KOPT-K1 (cell line): ENCODE results near the gene SLC12A2.

ENCODE experiments used
- H3K27ac ChIP-seq: fragments of 200-600 bp; sonication (generic); 2 replicates; pipeline ENCODE4 v1.5.1; 2016; ENCODE audit warnings: antibody characterized with exemption, mild to moderate bottlenecking, low read depth, low read length; ENCODE audit not compliant: poor library complexity, severe bottlenecking
- H3K36me3 ChIP-seq: fragments of 200-600 bp; sonication (generic); 2 replicates; pipeline ENCODE4 v1.5.1; 2017; ENCODE audit warnings: antibody characterized with exemption, mild to moderate bottlenecking, low read length, moderate library complexity; ENCODE audit not compliant: insufficient read depth
- H3K9me3 ChIP-seq: fragments of 200-600 bp; sonication (generic); 2 replicates; pipeline ENCODE4 v1.5.1; 2017; ENCODE audit warnings: antibody characterized with exemption, low read length, mild to moderate bottlenecking; ENCODE audit not compliant: insufficient read depth, poor library complexity, severe bottlenecking

The SLC12A2 gene

DNA sequence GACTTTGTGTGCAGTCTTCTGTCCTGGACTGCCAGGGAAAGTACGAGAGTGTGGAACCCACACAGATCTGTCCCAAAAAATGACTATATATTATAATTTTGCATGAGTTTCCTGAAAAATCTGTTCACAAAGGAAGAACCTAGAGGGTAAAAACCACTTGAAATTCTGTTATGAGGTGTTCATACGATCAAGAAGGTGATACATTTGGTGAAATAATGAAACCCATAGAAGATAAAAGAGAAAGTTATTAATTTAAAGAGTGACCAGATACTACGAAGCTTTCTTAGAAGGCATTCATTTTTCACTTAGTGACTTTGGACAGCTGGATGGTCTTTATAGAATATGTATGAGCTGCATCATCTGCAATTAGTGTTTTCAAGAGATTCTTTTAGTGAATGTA, 32.9 kb downstream of the SLC12A2 start:
- H3K36me3 ChIP-seq: peaks cover 51% of the 10 kb centered on the region
- no peak overlapping the region for H3K27ac ChIP-seq
- H3K9me3 ChIP-seq: peaks cover 18% of the 10 kb centered on the region

DNA sequence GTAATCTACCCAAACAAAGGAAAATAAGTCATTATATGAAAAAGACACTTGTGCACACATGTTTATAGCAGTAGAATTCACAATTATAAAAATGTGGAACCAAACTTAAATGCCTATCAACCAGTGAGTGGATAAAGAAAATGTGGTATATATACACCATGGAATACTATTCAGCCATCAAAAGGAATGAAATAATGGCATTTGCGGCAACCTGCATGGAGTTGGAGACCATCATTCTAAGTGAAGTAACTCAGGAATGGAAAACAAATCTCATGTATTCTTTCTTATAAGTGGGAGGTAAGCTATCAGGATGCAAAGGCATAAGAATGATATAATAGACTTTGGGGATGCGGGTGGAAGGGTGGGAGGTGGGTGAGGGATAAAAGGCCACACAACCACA, 34.6 kb downstream of the SLC12A2 start:
- Histone ChIP-seq H3K27ac (no peak overlapping the region), H3K36me3 (peaks cover 49% of the 10 kb centered on the region), H3K9me3 (peaks cover 18% of the 10 kb centered on the region)

DNA sequence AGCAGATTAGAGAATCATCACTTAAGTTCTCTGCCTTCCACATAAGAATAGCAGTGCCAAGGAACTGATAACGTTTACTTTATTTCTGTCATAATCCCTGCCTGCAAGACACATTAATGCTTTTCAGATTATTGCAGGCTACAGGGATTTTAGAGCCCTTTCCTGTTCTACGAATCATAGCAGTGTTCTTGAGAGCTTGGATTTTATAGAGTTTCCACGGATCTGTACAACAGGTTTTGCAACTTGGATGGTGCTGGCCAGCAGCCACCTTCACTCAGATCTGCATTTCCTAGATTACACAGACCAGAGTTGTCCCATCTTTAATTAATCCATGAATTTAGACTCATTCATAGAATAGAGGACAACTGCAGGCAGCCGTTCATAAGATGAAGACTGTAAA, 38.1 kb downstream of the SLC12A2 start:
- H3K27ac ChIP-seq: no peak overlapping the region
- H3K9me3 ChIP-seq: peaks cover 18% of the 10 kb centered on the region
- H3K36me3 ChIP-seq: peaks cover 22% of the 10 kb centered on the region

DNA sequence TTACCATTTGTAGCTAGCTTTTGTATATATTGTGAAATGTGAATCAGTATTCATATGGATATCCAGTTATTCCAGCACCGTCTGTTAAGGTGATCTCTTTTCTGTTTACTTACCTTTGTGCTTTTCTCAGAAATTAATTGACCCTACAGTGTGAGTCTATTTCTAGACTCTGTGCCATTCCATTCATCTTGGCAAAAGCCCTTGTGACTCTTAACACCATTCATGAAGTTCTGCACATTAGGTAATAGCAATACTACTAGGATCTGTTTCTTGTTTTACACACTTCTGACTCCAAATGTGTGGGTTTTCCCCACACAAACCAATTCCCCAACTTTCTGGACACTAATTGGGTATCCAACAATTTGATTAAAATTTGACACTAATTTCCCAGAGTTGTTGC, 40.4 kb downstream of the SLC12A2 start:
- Histone ChIP-seq H3K36me3 (0 out of 2 replicates have a peak, but pooled peaks cover 1% of the 10 kb centered on the region), H3K27ac (no peak overlapping the region), H3K9me3 (peaks cover 6% of the 10 kb centered on the region)

DNA sequence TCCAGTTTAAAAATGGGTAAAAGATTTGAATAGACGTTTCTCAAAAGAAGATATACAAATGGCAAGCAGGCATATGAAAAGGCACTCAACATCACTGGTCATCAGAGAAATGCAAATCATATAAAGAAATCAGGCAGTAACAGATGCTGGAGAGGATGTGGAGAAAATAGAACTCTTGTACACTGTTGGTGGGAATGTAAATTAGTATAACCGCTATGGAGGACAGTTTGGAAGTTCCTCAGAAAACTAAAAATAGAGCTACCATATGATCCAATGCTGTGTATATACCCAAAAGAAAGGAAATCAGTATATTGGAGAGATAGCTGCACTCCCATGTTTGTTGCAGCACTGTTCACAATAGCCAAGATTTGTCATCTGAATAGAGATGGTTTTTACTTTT, 42.7 kb downstream of the SLC12A2 start:
- Histone ChIP-seq H3K9me3 (no peaks in the 10 kb centered on the region), H3K27ac (no peak overlapping the region), H3K36me3 (peaks cover 11% of the 10 kb centered on the region)

DNA sequence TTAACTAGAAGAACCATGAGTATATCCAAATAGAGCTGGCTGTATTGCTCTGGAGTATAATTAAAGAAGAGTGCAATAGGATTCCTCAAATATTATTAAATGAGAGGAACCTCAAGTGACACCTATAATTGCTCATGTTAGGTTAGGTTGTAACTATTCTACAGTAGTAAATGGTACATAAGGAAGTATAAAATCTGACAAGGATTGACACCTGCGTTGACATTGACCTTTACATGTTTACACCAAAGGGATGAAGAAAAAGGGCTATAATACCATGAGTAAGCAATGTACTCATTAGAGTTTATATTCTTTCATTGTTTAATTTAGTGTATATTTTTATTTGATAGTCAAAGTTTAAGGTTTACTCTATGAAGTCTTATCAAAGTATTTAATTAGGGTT, 48.9 kb downstream of the SLC12A2 start:
- Histone ChIP-seq H3K9me3 (no peaks in the 10 kb centered on the region), H3K27ac (no peak overlapping the region), H3K36me3 (peaks cover 52% of the 10 kb centered on the region)

DNA sequence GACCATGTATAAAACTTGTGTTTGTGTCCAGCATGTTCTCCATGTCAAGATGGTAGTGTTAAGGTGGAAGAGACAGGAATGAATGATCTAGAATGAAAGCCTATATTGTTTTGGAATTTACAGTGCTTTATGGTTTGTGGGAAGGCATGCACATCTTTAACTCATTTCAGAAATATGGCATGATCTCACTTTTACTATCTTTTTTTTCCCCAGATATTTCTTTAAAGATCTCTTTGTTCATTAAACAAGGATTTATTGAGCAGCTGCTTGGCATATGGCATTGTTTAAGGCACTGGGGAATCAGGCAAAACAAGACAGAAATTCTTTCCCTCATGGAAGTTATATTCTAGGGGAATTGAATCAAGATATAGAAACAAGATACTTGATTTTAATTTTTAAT, 51.7 kb downstream of the SLC12A2 start:
- peaks cover 70% of the 10 kb centered on the region for H3K36me3 ChIP-seq
- no peak overlapping the region for H3K27ac ChIP-seq

DNA sequence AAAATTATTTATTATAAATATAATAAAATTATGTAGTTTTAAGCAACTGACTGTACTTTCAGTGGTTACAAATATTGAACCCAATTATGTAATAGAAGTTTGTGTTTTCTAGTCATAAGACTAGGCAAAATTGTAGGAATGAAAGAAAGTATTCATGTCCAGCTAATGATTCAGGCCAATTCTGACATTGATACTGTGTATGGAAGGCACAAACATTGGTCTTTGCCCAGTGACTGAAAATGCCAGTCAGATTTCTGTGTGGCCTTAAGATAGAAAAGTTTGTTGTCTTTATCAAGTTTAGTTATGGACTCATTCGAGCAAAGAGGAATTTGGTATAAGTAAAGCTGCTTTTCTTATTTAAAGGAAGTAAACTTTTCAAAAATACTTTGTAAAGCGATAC, 60.3 kb downstream of the SLC12A2 start:
- Histone ChIP-seq H3K27ac (no peak overlapping the region), H3K9me3 (no peaks in the 10 kb centered on the region)

More for the DNA sequence above, 51.7 kb downstream of the SLC12A2 start:
- no peaks in the 10 kb centered on the region for H3K9me3 ChIP-seq

DNA sequence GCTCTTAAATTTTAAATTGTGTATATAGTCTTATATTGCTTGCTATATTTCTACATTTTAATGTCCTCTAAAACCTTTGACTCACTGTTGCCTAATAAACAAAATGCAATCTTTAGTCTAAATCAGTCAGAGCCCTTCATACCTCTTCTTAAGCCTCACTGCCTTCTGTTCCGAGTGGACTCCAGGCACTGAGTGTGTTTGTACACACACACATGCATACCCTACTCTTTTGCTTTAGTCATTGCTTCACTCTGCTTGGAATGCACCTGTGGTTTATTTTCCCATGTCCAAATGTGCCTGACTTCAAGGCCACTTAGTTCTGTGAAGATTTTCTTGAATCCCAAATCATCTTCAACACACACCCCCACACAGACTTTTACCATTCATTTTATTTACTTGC, 60.9 kb downstream of the SLC12A2 start:
- Histone ChIP-seq H3K9me3 (no peaks in the 10 kb centered on the region), H3K36me3 (peaks cover 36% of the 10 kb centered on the region)

More for the DNA sequence above, 60.3 kb downstream of the SLC12A2 start:
- peaks cover 37% of the 10 kb centered on the region for H3K36me3 ChIP-seq

DNA sequence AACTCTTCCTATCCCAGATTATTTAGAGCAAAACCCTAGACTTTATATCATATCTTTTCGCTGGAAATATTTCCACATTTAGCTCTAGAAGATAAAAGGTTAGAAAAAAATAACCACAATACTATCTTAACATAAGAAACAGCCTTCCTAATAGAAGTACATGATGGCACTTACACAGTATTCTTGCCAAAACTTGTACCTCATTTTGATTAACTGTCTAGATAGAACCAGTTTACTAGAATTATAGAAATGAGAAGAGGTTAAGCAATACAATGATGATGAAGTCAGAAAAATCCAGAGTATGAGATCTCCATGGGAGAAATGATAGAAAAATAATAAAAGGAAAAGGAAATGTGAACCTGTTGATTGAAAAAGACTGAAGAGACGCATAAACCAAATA, 63.1 kb downstream of the SLC12A2 start:
- H3K36me3 ChIP-seq: peaks cover 39% of the 10 kb centered on the region
- H3K27ac ChIP-seq: no peak overlapping the region
- no peaks in the 10 kb centered on the region for H3K9me3 ChIP-seq

More for the DNA sequence above, 60.9 kb downstream of the SLC12A2 start:
- no peak overlapping the region for H3K27ac ChIP-seq

DNA sequence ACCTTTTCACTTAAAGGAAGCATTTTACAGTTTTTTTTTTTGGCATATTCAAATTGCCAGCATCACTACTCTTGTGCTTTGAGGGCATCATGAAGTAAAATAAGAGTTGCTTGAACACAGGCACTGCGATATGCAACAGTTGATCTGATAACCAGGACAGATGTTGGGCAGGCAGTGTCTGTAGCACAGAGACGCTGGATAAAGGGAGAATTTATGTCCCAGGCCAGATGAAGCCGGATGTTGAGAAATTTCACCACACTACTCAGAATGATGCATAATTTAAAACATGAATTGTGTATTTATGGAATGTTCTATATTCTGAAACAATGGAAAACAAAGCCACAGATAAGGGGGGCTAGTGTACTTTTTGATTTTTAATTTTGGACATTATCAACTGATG, 71.4 kb downstream of the SLC12A2 start:
- Histone ChIP-seq H3K36me3 (peaks cover 74% of the 10 kb centered on the region), H3K9me3 (no peaks in the 10 kb centered on the region), H3K27ac (no peak overlapping the region)

DNA sequence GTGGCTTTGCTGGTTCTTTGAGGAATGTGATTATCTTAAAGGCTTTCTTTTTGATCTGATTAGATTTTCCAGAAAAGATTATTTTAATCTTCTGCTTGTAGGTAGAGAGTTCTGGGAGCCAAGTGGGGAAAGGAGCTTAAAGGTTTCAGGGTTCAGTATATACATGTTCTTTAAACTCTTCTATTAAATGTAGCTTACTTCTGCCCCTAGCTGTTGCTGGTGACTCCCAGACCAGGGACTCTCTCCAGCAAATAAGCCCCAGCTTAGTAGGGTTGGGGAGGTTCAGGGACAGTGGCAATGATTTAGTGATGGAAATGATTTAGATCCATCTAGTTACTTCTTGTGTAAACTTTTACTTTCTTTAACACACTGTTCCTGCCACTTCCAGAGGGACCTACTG, 72.2 kb downstream of the SLC12A2 start:
- Histone ChIP-seq H3K36me3 (peaks cover 74% of the 10 kb centered on the region), H3K27ac (no peak overlapping the region), H3K9me3 (no peaks in the 10 kb centered on the region)

DNA sequence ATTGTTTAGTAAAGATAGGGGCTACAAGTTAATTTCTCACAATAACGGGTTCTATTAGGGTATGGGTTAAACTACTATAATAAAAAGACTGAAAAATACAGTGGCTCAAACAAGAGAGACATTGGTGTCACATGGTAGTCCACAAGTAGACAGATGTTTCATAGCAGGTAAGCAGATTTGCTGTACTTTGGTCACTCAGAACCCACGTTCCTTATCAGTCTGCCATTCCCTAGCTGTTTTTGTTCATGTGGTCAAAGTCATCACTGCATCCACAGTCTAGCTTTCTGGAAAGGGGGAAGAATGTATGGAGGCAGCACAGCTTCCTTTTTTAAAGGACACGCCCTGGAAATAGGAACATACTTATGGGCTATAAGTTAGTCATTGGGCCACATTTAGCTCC, 73.0 kb downstream of the SLC12A2 start:
- Histone ChIP-seq H3K27ac (no peak overlapping the region), H3K36me3 (peaks cover 66% of the 10 kb centered on the region), H3K9me3 (no peaks in the 10 kb centered on the region)

DNA sequence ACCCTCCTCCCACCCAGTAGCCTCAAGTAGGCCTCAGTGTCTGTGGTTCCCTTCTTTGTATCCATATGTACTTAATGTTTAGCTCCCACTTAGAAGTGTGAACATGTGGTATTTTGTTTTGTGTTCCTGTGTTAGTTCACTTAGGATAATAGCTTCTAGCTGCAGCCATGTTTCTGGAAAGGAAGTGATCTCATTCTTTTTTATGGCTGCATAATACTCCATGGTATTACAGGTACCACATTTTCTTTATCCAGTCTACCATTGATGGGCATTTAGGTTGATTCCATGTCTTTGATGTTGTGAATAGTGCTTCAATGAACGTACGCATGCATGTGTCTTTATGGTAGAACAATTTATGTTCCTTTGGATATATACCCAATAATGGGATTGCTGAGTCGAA, 74.8 kb downstream of the SLC12A2 start:
- H3K27ac ChIP-seq: no peak overlapping the region
- peaks cover 70% of the 10 kb centered on the region for H3K36me3 ChIP-seq

DNA sequence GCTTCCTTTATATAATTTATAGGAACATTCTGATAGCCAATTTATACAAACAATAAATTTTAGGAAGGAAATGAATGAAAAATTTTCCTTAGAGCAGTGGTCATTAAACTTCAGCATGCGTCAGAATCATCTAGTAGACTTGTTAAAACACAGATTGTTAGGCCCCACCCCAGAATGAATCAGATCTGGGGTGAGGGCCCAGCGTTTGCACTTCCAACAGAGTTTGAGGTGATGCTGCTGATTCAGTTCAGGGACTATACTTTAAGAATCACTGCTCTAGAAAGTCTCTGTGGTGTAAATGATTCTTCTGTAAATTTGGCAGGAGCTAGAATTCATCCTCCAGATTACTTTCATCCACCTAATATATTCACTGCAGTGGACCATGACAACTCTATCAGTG, 80.4 kb downstream of the SLC12A2 start:
- Histone ChIP-seq H3K36me3 (peaks cover 37% of the 10 kb centered on the region), H3K9me3 (no peaks in the 10 kb centered on the region), H3K27ac (no peak overlapping the region)

More for the DNA sequence above, 74.8 kb downstream of the SLC12A2 start:
- H3K9me3 ChIP-seq: no peaks in the 10 kb centered on the region

DNA sequence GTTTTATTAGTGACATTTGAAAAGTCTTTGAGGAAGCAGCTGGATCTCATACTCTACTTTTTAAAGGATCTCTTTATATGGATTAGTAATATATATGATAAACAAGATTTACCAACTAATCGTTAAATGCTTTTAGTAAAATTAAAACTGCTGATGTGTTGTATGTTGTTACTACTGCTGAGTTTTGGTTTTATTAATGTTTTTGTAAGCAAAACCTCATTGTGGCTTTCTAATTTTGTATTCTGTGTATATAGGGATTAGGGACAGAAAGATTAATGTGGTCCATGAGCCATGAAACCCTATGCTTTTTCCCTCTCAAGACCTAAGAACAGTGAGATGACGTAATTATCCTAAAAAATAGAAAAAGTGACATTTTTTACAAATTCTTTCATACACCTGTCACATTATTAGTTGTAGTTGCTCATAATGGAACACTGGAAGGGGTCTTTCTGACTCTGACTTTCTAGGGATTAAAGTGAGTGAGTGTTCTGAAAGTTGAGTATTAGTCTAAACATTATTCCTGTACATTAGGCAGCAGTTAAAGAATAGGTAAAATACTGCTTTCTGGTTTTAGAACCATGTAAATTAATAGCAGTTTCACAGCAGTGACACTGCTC, 85.9 kb downstream of the SLC12A2 start:
- H3K36me3 ChIP-seq: no peaks in the 10 kb centered on the region; the same call in 1 of the 2 replicates
- H3K9me3 ChIP-seq: no peaks in the 10 kb centered on the region
- no peak overlapping the region for H3K27ac ChIP-seq
